GM23248 (cell line): ENCODE results near the gene MGST2.

ENCODE experiments used
- EZH2 ChIP-seq: fragments of 200-600 bp; sonication (generic); IDR thresholded peaks from 2 replicates; pipeline ENCODE4 v1.6.1; 2018; ENCODE audit warnings: antibody characterized with exemption, mild to moderate bottlenecking; ENCODE audit not compliant: insufficient read depth, poor library complexity, severe bottlenecking
- EZH2phosphoT487 ChIP-seq: fragments of 200-600 bp; sonication (generic); IDR thresholded peaks from 2 replicates; pipeline ENCODE4 v1.6.1; 2018; ENCODE audit warnings: antibody characterized with exemption, moderate library complexity, mild to moderate bottlenecking, low read depth; ENCODE audit not compliant: insufficient read depth

DNA sequence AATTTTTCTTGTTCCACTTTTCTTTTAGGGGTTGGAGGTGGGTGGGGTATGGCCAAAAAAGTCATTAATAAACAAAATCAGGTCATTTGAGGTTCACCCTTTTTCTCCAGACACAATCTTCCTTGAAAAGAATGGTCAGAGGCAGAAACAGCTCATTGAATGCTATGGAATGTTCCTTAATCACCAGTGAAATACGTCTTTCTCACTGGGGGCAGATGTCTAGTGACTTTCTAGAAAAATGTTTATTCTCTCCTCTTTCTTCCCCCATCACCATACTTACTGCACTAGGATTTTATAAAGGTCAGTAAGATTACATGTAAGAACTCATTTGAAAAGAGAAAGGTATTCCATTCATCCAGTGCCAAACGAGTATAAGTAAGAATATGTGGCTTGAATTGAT, 44.5 kb downstream of the MGST2 start:
- TF ChIP-seq EZH2 (no peak), EZH2phosphoT487 (no peak)
